Stimulated activated CD8-positive, alpha-beta memory T cell treated with anti-CD3 and anti-CD28 coated beads, Interleukin-12 subunit alpha, Interleukin-12 subunit beta, amount 100 ng/mL, for 24 hours (primary cell): ENCODE results near the gene DYSF.

Source experiments
- DNase-seq: peaks from one replicate; pipeline ENCODE4 v3.0.0-alpha.2; 2020; ENCODE audit errors: extremely low read depth

The DYSF gene

DNA sequence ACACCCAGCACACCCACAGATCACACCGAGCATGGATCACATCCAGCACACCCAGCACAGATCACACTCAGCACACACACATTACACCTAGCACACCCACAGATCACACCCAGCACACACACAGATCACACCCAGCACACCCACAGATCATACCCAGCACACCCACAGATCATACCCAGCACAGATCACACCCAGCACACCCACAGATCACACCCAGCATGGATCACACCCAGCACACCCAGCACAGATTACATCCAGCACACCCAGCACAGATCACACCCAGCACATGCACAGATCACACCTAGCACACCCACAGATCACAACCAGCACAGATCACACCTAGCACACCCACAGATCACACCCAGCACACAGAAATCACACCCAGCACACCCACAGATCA lies 118.6 kb downstream of the DYSF start:
- no peak for DNase-seq

DNA sequence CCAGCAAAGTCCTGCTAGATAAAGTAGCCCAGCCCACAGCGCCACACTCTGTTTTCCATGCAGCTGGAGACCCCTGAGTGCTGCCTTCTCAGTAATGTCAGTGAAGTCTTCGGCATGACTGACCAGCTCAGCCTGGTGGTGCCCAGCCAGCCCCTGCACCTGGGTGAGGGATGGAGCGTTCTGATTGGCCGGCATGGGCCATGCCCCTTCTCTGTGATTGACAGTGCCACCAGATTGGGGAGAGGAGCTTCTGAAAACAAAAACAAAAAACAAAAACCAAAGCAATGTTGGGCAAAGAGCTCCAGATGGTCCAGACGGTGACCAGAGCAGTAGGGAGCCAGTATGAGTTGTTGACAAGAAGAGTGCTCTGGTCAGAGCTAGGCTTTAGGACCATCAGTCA lies 122.6 kb downstream of the DYSF start:
- DNase-seq, result no peak

DNA sequence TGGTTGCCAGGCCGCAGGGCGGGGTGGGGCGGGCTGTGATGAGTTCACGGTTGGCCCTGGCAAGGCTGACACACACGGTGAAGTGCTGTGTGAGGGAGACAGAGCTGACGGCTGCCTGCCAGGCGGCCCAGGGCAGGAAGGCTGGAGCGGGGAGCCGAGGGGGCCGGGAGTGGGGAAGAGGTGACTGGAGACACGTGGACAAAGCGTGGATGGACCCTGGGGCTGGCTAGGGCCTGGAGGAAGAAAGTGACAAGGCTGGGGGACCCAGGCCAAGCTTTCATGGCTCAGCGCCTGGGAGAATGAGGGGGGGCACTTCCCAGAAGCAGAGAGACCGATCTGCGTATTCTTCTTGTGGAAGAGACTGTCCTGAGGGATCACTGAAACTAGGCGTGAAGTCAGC lies 123.2 kb downstream of the DYSF start:
- DNase-seq, result no peak

DNA sequence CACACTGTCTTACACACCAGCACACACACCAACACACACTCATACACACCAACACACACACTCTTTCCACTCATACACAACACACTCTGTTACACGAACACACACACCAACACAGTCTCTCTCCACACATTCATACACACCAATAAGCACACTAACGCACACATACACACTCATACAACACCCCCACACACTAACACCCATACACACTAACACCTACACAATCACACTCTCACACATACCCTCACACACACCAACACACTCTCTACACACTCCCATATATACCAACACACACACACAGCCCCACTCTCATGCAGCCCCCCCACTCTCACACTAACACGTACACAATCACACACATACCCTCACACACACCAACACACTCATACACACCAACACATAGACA lies 123.8 kb downstream of the DYSF start:
- DNase-seq, result no peak

DNA sequence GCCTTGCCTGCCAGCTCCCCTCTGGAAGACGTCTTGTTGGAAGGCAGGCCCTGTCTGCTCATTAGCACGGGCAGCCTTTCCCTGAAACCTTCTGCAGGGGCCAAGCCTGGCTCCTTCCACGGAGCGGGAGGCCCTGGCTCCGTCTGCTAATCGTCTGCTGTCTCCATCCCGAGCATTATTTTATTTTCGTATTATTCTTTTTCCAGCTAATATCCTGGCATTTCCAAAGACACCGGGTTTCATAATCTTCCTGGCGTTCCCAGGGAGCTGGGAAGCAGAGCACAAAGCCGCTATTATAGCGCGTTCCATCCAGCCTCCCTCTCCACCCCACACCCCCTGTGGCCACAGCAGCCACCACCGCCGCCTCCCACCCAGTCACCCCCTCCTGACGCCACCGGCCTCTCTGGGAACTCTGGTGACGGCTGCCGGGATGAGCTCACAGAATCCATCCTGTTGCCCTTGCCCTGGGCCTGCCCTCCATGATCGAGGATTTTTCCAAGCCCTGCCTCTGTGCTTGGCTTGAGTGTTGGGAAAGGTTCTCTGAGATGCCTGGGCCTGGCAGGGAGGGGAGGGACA lies 125.5 kb downstream of the DYSF start:
- no peak for DNase-seq

DNA sequence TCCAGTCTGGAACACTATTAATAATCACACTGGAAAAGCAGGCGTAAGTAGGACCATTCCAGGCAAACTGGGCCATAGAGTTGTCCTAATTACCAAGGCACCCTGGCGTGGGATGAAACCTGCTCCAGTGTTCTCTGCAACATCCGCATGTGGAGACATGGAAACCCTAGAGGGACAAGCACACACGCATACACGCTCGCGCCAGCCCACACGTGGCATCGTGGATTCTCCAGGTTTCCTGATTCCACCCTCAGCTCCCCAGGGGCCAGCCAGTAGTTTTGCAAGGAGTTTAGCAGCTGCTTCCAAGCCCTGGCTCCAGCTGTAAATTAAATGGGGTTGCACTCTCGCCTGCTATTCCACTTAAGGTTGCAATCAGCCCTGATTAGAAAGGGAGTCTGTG lies 127.7 kb downstream of the DYSF start:
- DNase-seq, result no peak

DNA sequence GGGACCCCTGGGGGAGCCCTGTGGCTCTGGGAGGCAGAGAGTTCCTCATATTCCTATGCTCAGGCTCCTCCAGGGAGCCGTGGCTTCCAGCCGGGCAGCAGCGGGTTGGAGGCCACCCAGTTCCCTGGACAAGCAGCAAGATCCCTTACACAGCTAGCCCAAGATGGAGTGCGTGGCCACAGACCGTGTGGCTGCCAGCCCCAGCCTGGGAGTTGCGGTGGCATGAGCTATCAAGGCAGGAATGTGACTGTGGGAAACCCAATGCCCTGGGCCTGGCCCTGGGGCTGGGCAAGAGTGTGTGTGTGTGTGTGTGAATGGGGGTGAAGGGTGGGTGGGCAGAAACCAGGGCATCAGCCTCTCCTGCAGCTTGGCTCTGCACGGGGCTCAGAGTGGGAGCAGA lies 130.5 kb downstream of the DYSF start:
- no peak for DNase-seq

DNA sequence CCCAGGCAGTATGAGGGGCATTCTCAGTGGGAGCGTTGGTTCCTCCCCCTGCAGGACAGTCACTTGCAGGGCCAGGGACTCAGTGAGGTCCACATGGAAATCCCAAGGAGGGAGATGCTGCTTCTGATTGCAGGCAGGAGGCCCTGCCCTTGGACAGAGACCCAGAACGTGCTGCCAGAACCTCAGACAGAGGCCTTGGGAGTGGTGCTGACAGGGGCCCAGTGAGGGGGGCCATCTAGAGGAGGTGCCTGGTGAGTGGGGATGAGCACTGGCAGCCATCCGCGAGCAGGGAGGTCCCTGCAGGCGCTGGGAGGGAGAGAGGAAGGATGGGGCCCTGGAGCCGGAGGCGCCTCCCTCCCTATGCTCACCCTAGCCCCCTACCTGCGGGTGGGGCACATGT lies 133.1 kb downstream of the DYSF start:
- DNase-seq, result no peak

DNA sequence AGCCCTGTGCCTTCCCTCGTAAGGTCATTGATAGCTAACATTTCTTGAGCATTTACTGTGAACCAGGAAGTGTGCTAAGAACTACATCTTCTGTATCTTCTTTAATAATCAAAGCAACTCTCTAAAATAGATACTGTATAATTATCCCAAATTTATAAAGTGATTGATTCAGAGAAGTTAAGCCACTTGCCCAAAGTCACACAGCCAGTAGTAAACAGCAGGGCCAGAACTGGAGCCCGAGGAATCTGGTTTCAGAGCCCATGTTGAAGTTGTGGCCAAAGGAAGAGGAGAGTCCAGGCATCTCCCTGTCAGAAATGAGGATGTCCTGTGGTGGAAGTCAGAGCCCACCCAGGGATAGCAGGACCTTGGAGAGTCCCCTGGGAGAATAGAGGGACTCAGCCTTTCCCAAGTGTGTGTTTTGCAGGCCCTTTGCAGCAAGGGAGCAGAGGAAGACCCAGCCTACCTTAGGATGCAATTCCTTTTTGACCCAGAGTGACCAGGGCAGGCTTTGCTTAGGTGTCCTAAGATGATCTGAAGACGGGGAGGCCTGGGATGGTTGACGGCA lies 134.2 kb downstream of the DYSF start:
- no peak for DNase-seq

DNA sequence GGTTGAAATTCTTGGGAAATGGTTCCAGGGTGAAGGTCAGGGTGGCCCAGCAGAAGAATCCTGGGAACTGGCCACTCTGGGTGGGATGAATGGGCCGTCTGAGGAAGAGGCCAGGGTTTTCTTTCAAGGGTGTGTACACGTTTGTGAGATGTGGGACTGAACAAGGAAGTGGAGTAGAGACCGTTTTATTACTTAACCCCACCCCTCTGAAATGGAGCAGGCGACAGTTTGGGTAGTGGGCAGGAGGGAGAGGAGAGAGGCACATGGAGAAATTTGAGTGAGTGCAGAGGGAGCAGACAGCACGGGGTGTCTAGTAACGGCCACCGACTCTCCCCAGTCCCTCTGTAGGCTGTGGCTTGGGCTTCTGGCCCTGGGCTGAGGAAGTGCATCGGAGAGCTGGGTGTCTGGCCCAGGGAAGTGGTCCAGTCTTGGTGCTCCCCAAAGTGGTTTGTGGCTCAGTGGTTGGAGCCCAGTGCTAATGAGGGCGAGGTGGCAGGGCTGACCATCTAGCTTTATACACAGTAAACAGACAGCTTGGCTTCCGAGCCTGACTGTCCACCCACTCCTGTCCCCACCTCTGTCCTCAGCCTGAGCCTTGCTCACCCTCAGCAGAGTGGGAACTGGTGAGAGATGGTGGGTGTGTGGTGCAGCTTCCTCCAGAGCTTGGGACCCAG lies 135.3 kb downstream of the DYSF start:
- no peak for DNase-seq

DNA sequence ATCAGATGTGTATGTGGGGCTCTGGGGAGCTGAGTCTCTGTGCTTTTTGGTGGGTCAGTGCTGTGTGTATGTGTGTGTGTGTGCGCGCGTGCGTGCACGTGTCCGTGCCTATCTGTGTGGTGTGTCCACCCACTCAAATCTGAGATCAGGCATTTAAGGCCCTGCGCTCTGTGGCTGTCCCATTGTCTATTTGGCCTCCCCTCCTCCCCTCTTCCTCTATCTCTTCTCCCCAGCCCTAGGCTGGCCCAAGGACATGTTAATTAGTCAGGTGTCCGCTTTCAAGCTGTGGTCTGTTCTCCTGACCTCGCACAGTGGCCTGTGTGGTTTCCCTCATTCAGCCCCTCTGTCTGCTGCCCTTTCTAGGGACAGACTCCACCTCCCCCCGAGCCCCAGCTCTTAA lies 136.4 kb downstream of the DYSF start:
- DNase-seq, result no peak

DNA sequence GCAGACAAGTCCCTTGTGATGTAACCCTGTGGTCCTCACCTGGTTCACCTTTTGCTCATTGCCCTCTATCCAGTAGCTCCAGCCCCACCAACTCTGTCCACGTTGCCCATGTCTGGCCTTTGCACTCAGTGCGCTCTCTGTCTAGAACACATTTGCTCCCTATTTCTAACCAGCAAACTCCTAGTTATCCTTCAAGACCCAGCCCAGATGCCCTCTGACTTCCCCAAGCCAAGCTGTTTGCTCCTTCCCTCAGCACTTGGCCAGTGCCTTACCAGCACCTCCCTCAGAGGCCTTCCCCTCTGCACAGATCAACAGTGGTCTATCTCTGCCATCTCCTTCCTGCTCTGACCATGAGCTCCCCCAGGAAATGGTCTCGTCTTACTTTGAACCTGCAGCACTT lies 137.7 kb downstream of the DYSF start:
- no peak for DNase-seq

DNA sequence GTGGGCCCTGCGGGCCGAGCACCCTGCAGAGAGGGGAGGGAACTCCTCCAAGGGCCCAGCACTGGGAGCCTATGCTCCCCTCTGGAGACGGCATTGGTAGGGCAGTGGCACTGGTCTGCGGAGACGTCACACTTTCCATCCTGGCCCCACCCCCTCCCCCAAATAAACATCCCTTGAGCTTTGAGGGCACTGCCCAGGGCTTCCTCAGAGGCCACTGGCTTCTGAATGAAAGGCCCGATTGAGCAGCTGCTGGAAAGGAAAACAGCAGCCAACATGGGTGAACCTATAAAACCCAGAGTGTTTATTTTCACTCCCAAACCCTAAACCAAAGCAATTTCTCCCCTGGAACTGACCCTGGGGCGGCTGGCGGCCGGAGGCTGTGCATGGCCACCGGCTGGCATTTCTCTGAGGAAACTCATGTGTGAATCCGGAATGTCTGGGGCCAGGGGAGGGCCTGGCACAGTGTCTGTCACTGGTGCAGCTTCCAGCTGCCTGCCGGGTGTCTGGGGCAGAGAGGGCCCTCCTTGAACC lies 138.9 kb downstream of the DYSF start:
- DNase-seq, result no peak

DNA sequence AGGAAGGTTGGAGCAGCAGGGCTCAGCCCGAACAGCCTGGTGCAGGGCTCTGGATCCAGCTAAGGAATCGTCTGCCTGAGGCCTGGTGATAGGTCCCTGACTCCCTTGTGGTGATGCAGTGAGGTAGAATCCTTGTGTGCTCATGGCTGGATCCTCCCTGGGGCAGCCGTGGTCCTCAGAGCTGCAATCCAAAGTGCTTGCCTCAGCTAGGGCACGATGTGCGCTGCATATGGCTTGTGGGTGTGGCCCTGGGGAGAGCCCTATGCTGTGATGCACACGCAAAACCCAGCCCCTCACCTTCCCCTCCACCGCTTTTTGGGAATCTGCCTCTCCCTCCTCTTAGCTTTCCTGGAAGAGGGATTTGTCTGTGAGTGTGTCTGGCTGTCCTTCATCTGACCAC lies 142.2 kb downstream of the DYSF start:
- DNase-seq, result no peak

DNA sequence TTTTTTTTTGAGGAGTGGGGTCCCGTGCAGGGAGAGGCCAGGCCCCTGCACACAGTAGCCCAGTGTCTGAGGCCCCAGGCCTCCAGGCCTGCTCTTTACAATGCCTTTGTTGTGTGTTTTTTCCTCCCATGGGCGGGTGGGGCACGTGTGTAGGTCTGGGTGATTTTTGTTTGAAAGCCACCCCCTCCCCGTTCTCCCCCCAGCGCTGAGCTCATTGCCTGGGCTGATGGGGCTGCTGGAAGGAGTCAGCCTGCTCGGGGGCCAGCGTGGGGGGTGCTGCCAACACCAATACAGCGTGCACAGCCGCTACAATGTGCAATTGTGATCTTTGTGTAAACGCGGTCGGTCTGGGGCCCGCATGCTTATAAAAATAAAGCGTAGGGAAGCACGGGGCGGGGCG lies 142.7 kb downstream of the DYSF start:
- no peak for DNase-seq

DNA sequence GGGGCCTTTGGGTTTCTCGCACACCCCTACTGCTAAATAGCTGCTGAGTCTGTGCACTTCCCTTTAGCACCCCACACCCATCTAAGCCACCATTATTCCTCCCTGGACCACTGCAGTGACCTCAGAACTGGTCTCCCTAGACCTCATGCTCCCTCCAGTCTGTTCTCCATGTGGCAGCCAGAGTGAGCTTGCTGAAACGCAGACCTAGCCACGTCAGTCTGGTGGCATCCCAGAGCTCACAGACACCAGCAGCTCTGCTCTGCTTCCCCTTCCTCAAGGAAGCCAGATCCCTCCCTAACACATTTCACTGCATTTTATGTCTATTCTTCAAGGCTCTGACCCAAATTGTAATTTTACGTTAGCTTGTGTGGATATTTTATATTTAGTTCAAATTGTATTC lies 144.4 kb downstream of the DYSF start:
- DNase-seq, result no peak

DNA sequence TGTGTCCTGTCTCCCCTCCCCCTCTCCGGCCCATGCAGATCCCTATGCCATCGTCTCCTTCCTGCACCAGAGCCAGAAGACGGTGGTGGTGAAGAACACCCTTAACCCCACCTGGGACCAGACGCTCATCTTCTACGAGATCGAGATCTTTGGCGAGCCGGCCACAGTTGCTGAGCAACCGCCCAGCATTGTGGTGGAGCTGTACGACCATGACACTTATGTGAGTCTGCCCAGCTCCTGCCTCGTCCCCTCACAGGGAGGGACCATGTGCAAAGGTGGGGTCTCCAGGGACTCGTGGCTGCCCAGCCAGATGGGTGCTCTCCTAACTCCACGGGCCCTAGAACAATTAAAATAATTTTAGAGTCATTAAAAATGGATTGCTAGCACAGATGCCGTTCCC lies 145.2 kb downstream of the DYSF start:
- DNase-seq, result no peak

DNA sequence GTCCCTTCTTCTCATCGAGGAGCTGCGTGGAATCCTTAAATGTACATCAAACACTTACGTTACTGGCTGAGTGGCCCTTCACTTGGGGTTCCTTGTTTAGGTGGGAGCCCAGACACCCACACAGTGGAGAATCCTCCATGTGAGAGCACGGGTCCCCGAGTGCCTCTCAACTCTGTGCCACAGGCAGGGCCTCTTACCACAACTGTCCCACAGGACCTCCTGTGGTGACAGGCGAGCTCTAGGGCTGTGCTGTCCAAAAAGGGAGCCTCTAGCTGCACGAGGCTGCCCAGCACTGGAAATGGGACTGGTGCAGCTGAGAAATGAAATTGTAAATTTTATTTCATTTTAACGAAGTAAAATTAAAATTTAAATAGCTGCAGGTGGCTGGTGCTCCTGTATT lies 145.7 kb downstream of the DYSF start:
- no peak for DNase-seq

DNA sequence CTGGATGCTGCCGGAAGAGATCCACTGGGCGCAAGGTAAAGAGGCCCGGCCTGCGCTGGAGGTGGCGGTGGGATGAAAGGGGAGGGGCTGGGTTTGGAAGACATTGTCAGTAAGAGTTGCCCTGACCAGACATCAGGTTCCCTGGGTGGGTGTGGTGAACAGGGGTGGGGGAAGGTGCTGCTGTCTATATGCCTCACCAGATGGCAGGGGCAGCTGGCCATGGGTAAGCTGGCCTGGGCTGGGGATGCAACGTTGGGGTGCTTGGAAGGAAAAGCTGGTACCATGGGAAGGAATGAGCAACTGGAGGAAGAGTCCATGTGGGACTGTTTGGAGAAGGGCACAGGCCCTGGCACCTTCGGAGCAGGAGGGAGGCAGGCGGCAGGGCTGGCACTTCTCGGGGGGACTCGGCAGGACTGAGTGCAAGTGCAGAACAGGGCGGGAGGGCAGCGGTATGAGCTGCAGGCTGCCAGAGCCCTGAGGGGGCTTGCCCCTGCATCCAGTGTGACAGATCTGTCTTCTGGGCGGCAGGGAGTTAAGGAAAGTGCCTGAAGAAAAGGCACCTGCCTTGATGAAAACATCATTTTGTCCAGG lies 146.4 kb downstream of the DYSF start:
- no peak for DNase-seq

DNA sequence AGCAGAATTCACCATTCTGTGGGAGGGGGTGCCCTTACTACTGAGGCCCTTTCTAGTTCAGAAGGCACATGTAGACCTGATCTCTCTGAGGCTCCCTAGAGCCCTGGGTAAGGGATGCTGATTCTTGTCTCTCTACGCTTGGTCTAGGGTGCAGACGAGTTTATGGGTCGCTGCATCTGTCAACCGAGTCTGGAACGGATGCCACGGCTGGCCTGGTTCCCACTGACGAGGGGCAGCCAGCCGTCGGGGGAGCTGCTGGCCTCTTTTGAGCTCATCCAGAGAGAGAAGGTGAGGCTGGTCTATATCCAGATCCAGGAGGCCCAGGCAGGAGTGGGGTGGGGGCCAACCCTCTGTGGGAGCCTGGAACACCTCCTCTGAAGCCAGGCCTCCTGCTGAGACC lies 147.2 kb downstream of the DYSF start:
- DNase-seq, result no peak

DNA sequence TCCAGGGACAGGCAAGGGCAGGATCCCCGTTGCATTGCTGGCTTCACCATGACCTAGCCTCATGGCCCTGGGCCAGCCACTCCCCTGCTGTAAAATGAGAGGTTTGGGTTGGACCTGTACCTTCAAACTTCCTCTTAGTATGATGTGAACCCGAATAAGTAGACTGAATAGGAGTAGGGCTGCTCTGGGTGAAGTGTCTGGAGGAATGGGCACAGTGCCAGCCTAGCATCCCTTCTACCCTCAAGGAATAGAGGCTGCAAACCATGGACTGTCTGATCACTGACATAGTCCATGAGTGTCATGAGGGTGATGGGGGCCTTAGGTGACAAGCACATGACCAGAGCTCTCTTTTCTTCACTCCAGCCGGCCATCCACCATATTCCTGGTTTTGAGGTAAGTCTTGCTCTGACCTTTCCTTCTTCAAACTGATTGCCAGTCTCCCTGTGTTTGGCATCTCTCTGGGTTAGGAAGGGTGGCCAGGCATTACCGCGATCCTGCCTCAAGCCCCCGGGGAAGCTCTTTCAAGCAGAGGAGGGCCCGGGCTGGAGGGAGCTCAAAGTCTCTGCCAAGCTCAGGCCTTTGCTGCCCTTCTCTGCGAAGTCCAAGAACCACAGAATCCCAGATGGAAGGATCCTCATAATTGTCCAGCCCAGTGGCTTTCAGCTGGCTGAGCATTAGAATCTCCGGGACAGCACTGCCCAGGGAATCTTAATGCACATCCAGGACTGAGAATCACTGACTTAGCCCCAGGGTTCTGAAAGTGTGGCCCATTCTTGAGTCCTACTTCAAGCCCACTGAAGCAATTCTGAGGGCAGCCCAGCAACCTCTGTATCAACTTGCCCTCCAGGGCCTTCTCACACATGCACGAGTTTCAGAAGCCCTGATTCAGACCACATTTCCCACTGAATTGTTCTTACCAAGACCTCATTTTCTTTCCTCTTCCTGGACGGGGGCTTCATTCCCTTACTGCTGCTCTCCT lies 148.1 kb downstream of the DYSF start:
- no peak for DNase-seq

DNA sequence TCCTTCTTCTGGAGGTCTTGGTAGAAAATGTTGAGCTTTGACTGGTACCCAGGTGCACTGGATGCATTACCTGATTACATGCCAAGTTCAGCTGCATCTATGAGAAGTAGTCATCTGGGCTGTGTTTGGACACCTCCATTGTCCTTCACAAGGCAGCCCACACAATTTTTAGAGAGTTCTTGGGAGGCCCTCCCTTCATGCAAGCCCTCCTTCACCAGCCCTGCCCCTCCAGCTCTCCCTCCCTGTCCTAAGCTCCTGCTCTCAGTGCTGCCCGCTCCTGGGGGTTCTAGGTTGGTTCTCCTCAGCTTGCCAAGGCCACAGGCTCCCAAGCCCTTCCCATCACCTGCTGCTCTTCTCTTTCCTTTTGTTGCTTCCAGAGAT lies 148.7 kb downstream of the DYSF start:
- DNase-seq, result no peak
